ENCODE measurements around the gene MYLK3.

DNA sequence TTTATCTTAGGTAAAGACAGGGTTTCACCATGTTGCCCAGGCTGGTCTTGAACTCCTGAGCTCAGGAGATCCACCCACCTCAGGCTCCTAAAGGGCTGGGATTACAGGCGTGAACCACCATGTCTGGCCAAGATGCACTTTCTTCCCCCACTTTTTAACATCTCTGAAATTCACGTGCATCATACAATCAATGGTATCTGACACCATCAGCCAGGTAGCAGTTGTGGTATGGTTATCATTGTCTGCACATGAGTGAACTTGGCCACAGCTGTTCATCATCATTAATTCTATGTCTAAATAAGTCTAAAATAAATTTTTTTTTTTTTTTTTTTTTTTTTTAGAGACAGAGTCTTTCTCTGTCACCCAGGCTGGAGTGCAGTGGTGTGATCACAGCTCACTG is 34.2 kb upstream of the MYLK3 start:
- TF ChIP-seq, protein P1, sequence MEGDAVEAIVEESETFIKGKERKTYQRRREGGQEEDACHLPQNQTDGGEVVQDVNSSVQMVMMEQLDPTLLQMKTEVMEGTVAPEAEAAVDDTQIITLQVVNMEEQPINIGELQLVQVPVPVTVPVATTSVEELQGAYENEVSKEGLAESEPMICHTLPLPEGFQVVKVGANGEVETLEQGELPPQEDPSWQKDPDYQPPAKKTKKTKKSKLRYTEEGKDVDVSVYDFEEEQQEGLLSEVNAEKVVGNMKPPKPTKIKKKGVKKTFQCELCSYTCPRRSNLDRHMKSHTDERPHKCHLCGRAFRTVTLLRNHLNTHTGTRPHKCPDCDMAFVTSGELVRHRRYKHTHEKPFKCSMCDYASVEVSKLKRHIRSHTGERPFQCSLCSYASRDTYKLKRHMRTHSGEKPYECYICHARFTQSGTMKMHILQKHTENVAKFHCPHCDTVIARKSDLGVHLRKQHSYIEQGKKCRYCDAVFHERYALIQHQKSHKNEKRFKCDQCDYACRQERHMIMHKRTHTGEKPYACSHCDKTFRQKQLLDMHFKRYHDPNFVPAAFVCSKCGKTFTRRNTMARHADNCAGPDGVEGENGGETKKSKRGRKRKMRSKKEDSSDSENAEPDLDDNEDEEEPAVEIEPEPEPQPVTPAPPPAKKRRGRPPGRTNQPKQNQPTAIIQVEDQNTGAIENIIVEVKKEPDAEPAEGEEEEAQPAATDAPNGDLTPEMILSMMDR (IDR thresholded peaks at IDR 0.05) = no peak
- TF ChIP-seq POLR2A (IDR thresholded peaks at IDR 0.05) = no peak
